GM23338 (cell line): Measurements from ENCODE around the gene ZNF536. TPM values are rescaled to one million over a fixed set of nuclear protein-coding genes. Genes with fewer than 3 reads are reported as not detected.

ENCODE experiments used
- ATAC-seq: fragments of 200-7000 bp; cut with Tn5 transposase; 3 replicates; pipeline ENCODE4 v1.9.1; 2020
- DNase-seq: peaks from one replicate; pipeline ENCODE4 v3.0.0-alpha.2; 2015; ENCODE audit warnings: low spot score
- H2AFZ ChIP-seq: fragments of 200-600 bp; sonication (generic); 2 replicates; pipeline ENCODE4 v1.8.0; 2016; ENCODE audit warnings: antibody characterized with exemption, mild to moderate bottlenecking, moderate library complexity
- H3F3A ChIP-seq: fragments of 200-600 bp; sonication (generic); replicated peaks from 2 replicates; pipeline ENCODE4 v1.8.0; 2017; ENCODE audit warnings: antibody characterized with exemption, mixed run types, low read depth
- H3K27ac ChIP-seq: fragments of 200-600 bp; sonication (generic); 2 replicates; pipeline ENCODE4 v1.6.1; 2016; ENCODE audit warnings: low read depth
- H3K27me3 ChIP-seq: fragments of 200-600 bp; sonication (generic); 2 replicates; pipeline ENCODE4 v1.8.0; 2016; ENCODE audit warnings: mild to moderate bottlenecking, mixed run types, moderate library complexity; ENCODE audit not compliant: insufficient read depth
- H3K36me3 ChIP-seq: fragments of 200-600 bp; sonication (generic); 2 replicates; pipeline ENCODE4 v1.8.0; 2016; ENCODE audit warnings: mild to moderate bottlenecking; ENCODE audit not compliant: insufficient read depth
- H3K4me1 ChIP-seq: fragments of 200-600 bp; sonication (generic); 2 replicates; pipeline ENCODE4 v1.8.0; 2016; ENCODE audit warnings: mild to moderate bottlenecking, moderate library complexity; ENCODE audit not compliant: insufficient read depth
- H3K4me2 ChIP-seq: fragments of 200-600 bp; sonication (generic); 2 replicates; pipeline ENCODE4 v1.7.1; 2017; ENCODE audit warnings: mixed run types
- H3K4me3 ChIP-seq: fragments of 200-600 bp; sonication (generic); 2 replicates; pipeline ENCODE4 v1.6.1; 2016; ENCODE audit warnings: mixed run types
- H3K79me2 ChIP-seq: fragments of 200-600 bp; sonication (generic); replicated peaks from 2 replicates; pipeline ENCODE4 v1.8.0; 2017; ENCODE audit warnings: mild to moderate bottlenecking; ENCODE audit not compliant: insufficient read depth
- H3K9me2 ChIP-seq: fragments of 200-600 bp; sonication (generic); 2 replicates; pipeline ENCODE4 v1.8.0; 2017; ENCODE audit not compliant: insufficient read depth
- H4K20me1 ChIP-seq: fragments of 200-600 bp; sonication (generic); replicated peaks from 2 replicates; pipeline ENCODE4 v1.8.0; 2017; ENCODE audit warnings: mild to moderate bottlenecking; ENCODE audit not compliant: insufficient read depth
- H3K27ac Mint-ChIP-seq: 2 replicates; pipeline ENCODE4 v1.8.0; 2020; ENCODE audit warnings: inconsistent platforms, mild to moderate bottlenecking, moderate library complexity, mixed read lengths
- H3K27me3 Mint-ChIP-seq: 3 replicates; pipeline ENCODE4 v1.8.0; 2022; ENCODE audit warnings: low read depth, mild to moderate bottlenecking, moderate library complexity, mixed read lengths, inconsistent platforms; ENCODE audit not compliant: insufficient read depth, poor library complexity
- H3K36me3 Mint-ChIP-seq: 3 replicates; pipeline ENCODE4 v1.8.0; 2021; ENCODE audit warnings: low read depth, mild to moderate bottlenecking, inconsistent platforms, moderate library complexity, mixed read lengths
- H3K4me1 Mint-ChIP-seq: 3 replicates; pipeline ENCODE4 v1.8.0; 2020; ENCODE audit warnings: mild to moderate bottlenecking, inconsistent platforms, mixed read lengths
- H3K4me3 Mint-ChIP-seq: 3 replicates; pipeline ENCODE4 v1.8.0; 2021; ENCODE audit warnings: moderate library complexity, mild to moderate bottlenecking, inconsistent platforms, mixed read lengths
- H3K9me3 Mint-ChIP-seq: 3 replicates; pipeline ENCODE4 v1.8.0; 2020; ENCODE audit warnings: moderate library complexity, mild to moderate bottlenecking, inconsistent platforms, mixed read lengths
- CREB1 ChIP-seq: fragments of 250-450 bp; sonication (Bioruptor Pico); IDR thresholded peaks from 2 replicates; pipeline ENCODE4 v1.5.0; 2020; ENCODE audit warnings: low read depth, mild to moderate bottlenecking, moderate library complexity
- CTCF ChIP-seq, 2 experiments: fragments of 200-600 bp in 1 of 2; sonication (generic) in 1 of 2; conservative IDR thresholded peaks; 2 replicates each; pipeline versions ENCODE4 v1.5.1 to v1.6.1; 2016 to 2017; ENCODE audit warnings: antibody characterized with exemption in 2 of 2, low read depth in 2 of 2, mild to moderate bottlenecking in 2 of 2, moderate library complexity in 1 of 2
- ETS1 ChIP-seq: IDR thresholded peaks from 2 replicates; pipeline ENCODE4 v1.6.1; 2016; ENCODE audit warnings: antibody characterized with exemption
- EZH2 ChIP-seq: fragments of 200-600 bp; sonication (generic); IDR thresholded peaks from one replicate; pipeline ENCODE4 v1.8.0; 2017; ENCODE audit warnings: antibody characterized with exemption, mild to moderate bottlenecking, low read depth; ENCODE audit not compliant: unreplicated experiment
- EZH2phosphoT487 ChIP-seq: fragments of 200-600 bp; sonication (generic); IDR thresholded peaks from one replicate; pipeline ENCODE4 v1.8.1; 2018; ENCODE audit warnings: antibody characterized with exemption; ENCODE audit not compliant: unreplicated experiment
- JUNB ChIP-seq: IDR thresholded peaks from one replicate; pipeline ENCODE4 v1.6.1; 2016; ENCODE audit warnings: antibody characterized with exemption; ENCODE audit not compliant: unreplicated experiment
- NANOG ChIP-seq: IDR thresholded peaks from 2 replicates; pipeline ENCODE4 v1.6.1; 2016; ENCODE audit warnings: antibody characterized with exemption, borderline replicate concordance
- POLR2AphosphoS5 ChIP-seq: IDR thresholded peaks from 2 replicates; pipeline ENCODE4 v1.6.1; 2016; ENCODE audit warnings: antibody characterized with exemption, low read depth
- REST ChIP-seq: IDR thresholded peaks from one replicate; pipeline ENCODE4 v1.6.1; 2018; ENCODE audit warnings: antibody characterized with exemption; ENCODE audit not compliant: unreplicated experiment
- STAT1 ChIP-seq: IDR thresholded peaks from one replicate; pipeline ENCODE4 v1.6.1; 2016; ENCODE audit warnings: antibody characterized with exemption; ENCODE audit not compliant: unreplicated experiment
- ZNF114 ChIP-seq: fragments of 250-450 bp; sonication (Bioruptor Pico); IDR thresholded peaks from 2 replicates; pipeline ENCODE4 v1.5.0; 2020; ENCODE audit warnings: mild to moderate bottlenecking, moderate library complexity
- ZNF331 ChIP-seq: fragments of 250-450 bp; sonication (Bioruptor Pico); IDR thresholded peaks from 2 replicates; pipeline ENCODE4 v1.5.0; 2020; ENCODE audit warnings: low read depth, mild to moderate bottlenecking, moderate library complexity
- ZNF462 ChIP-seq: fragments of 250-450 bp; sonication (Bioruptor Pico); IDR thresholded peaks from 2 replicates; pipeline ENCODE4 v1.5.0; 2020; ENCODE audit warnings: mild to moderate bottlenecking, moderate library complexity
- polyA plus RNA-seq: library from polyadenylated mRNA; unstranded; fragments of >200 nt; fragmentation: Nextera tagmentation; extraction: Ambion mirVana; gene quantifications from 2 replicates; pipeline ENCODE4 v1.2.1, GENCODE V29; 2016
- total RNA-seq: library from RNA; depleted of rRNA; stranded (reverse); fragments of >200 nt; shearing (Covaris generic); gene quantifications from 2 replicates; pipeline ENCODE4 v1.2.3, GENCODE V29; 2014

The ZNF536 gene
- total and polyA plus RNA-seq, 2 experiments from 2014 or later: 0.07 TPM; not detected in 1

- Mint-ChIP-seq H3K4me1 (peaks cover 38% of the 10 kb centered on the region), H3K36me3 (no peaks in the 10 kb centered on the region), H3K27me3 (peaks cover 11% of the 10 kb centered on the region), H3K27ac (no peak overlapping the region), H3K9me3 (no peaks in the 10 kb centered on the region; the same call in 2 of the 3 replicates), H3K4me3 (no peak overlapping the region)
- no peak overlapping the region for H2AFZ ChIP-seq
- no peak overlapping the region for H3K27ac ChIP-seq
- H4K20me1 ChIP-seq: no peaks in the 10 kb centered on the region
- no peaks in the 10 kb centered on the region for H3K79me2 ChIP-seq
- DNase-seq (no peak), ATAC-seq (no peak)
- no peak overlapping the region for H3K4me2 ChIP-seq
- H3K4me1 ChIP-seq: peaks cover 28% of the 10 kb centered on the region
- no peaks in the 10 kb centered on the region for H3K36me3 ChIP-seq
- no peak overlapping the region for H3K4me3 ChIP-seq
- peaks cover 11% of the 10 kb centered on the region for H3K9me2 ChIP-seq
- no peaks in the 10 kb centered on the region; the same call in 1 of the 2 replicates for H3F3A ChIP-seq
- peaks cover 23% of the 10 kb centered on the region for H3K27me3 ChIP-seq
- TF ChIP-seq STAT1: no peak
- TF ChIP-seq NANOG: no peak
- no peak for TF ChIP-seq EZH2
- no peak for TF ChIP-seq REST
- TF ChIP-seq ZNF331 (CRISPR knock-in tag): no peak
- no peak for TF ChIP-seq CTCF (conservative IDR thresholded peaks at IDR 0.05; ENCODE audit: low read depth in 2 of 2)
- no peak for TF ChIP-seq JUNB
- TF ChIP-seq ZNF462 (CRISPR knock-in tag): no peak
- no peak for TF ChIP-seq ETS1
- TF ChIP-seq POLR2AphosphoS5: no peak
- no peak for TF ChIP-seq ZNF114
- no peak for TF ChIP-seq CREB1
- no peak for TF ChIP-seq EZH2phosphoT487
Measured at GRCh38 chr19:30371161-30371836, 885 bp upstream of the ZNF536 start.
